ENCODE measurements around the gene TGFB1.

TGFB1 gene

GRCh38 chr19:41332000-41332399, 21.7 kb downstream of the TGFB1 start:
- no peak for TF ChIP-seq CTCF (IDR thresholded peaks at IDR 0.05; ENCODE audit: extremely low read depth, insufficient read depth, missing control alignments)
- no peak for DNase-seq (ENCODE audit: low spot score)
- in situ Hi-C loops (cut with MboI; ENCODE audit: low pct_unique_long_range_greater_than_20kb, low sequenced_read_pairs, unreplicated experiment), result no loop called here

- TF ChIP-seq CTCF (IDR thresholded peaks at IDR 0.05; ENCODE audit: extremely low read depth, insufficient read depth, missing control alignments), result no peak
- in situ Hi-C loops (cut with MboI; ENCODE audit: low pct_unique_long_range_greater_than_20kb, low sequenced_read_pairs, unreplicated experiment), result no loop called here
- DNase-seq (ENCODE audit: low spot score), result no peak
Observed at GRCh38 chr19:41330946-41331678, 22.6 kb downstream of the TGFB1 start.

GRCh38 chr19:41330481-41330880, 23.2 kb downstream of the TGFB1 start:
- TF ChIP-seq CTCF (IDR thresholded peaks at IDR 0.05; ENCODE audit: extremely low read depth, insufficient read depth, missing control alignments), result no peak
- peak; percentile 31 for DNase-seq (ENCODE audit: low spot score)
- in situ Hi-C loops (cut with MboI; ENCODE audit: low pct_unique_long_range_greater_than_20kb, low sequenced_read_pairs, unreplicated experiment), result no loop called here

GRCh38 chr19:41328842-41329225, 24.9 kb downstream of the TGFB1 start:
- no peak for TF ChIP-seq CTCF (IDR thresholded peaks at IDR 0.05; ENCODE audit: extremely low read depth, insufficient read depth, missing control alignments)
- DNase-seq (ENCODE audit: low spot score), result peak; percentile 40
- in situ Hi-C loops (cut with MboI; ENCODE audit: low pct_unique_long_range_greater_than_20kb, low sequenced_read_pairs, unreplicated experiment), result no loop called here

GRCh38 chr19:41328157-41328841, 25.4 kb downstream of the TGFB1 start:
- in situ Hi-C loops (cut with MboI; ENCODE audit: low pct_unique_long_range_greater_than_20kb, low sequenced_read_pairs, unreplicated experiment), result no loop called here
- DNase-seq (ENCODE audit: low spot score), result peak; percentile 62
- TF ChIP-seq CTCF (IDR thresholded peaks at IDR 0.05; ENCODE audit: extremely low read depth, insufficient read depth, missing control alignments), result no peak

GRCh38 chr19:41327576-41328156, 26.1 kb downstream of the TGFB1 start:
- peak; percentile 90 for DNase-seq (ENCODE audit: low spot score)
- in situ Hi-C loops (cut with MboI; ENCODE audit: low pct_unique_long_range_greater_than_20kb, low sequenced_read_pairs, unreplicated experiment), result no loop called here
- no peak for TF ChIP-seq CTCF (IDR thresholded peaks at IDR 0.05; ENCODE audit: extremely low read depth, insufficient read depth, missing control alignments)
